T-helper 2 cell treated with Interferon-gamma antibody and Interleukin-4, amounts not matched to agents 5 μg/mL and 100 μg/mL, for 36 hours (primary cell): ENCODE results near the gene IGDCC3.

ENCODE experiments used
- DNase-seq: peaks from one replicate; pipeline ENCODE4 v3.0.0; 2021; ENCODE audit warnings: low spot score
- H3K27ac Mint-ChIP-seq: one replicate; pipeline ENCODE4 v1.8.0; 2021; ENCODE audit warnings: mild to moderate bottlenecking, mixed read lengths
- H3K27me3 Mint-ChIP-seq: one replicate; pipeline ENCODE4 v1.8.0; 2021; ENCODE audit warnings: low read depth, mixed read lengths
- H3K36me3 Mint-ChIP-seq: one replicate; pipeline ENCODE4 v1.8.0; 2021; ENCODE audit warnings: low read depth, mixed read lengths
- H3K4me1 Mint-ChIP-seq: one replicate; pipeline ENCODE4 v1.8.0; 2021; ENCODE audit warnings: low read depth, mixed read lengths
- H3K4me3 Mint-ChIP-seq: one replicate; pipeline ENCODE4 v1.8.0; 2022; ENCODE audit warnings: mild to moderate bottlenecking, moderate library complexity, mixed read lengths
- H3K9me3 Mint-ChIP-seq: one replicate; pipeline ENCODE4 v1.8.0; 2021; ENCODE audit warnings: mixed read lengths

The IGDCC3 gene

GRCh38 chr15:65343374-65343981 lies 34.3 kb downstream of the IGDCC3 start:
- peaks cover 2% of the 10 kb centered on the region for H3K4me1 Mint-ChIP-seq
- no peaks in the 10 kb centered on the region for H3K36me3 Mint-ChIP-seq
- no peak overlapping the region for H3K27ac Mint-ChIP-seq
- H3K9me3 Mint-ChIP-seq, result no peaks in the 10 kb centered on the region
- peaks cover 5% of the 10 kb centered on the region for H3K27me3 Mint-ChIP-seq
- no peak overlapping the region for H3K4me3 Mint-ChIP-seq
- DNase-seq, result no peak

DNA sequence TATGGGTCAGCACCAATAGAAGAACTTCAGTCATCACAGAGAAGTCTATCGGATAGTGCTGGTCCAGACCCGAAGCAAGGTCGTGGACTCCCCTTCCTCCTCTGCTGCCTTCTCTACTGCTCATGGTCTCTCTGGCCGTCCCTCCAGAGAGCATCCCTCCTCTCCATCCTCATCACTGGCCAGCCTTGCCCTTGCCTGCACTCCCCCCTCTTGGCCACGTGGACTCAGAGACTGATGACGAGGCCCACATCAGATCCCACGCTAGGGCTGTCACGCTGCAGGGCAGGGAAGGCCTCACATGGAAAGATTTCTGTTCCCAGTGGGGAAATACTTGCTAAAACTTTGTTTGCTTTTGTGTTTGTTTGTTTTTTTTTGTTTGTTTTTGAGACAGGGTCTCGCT lies 35.3 kb downstream of the IGDCC3 start:
- Mint-ChIP-seq H3K27me3 (peaks cover 5% of the 10 kb centered on the region), H3K4me1 (peaks cover 2% of the 10 kb centered on the region)

GRCh38 chr15:65339920-65340319 lies 37.9 kb downstream of the IGDCC3 start:
- no peak for DNase-seq
- Mint-ChIP-seq H3K36me3 (no peaks in the 10 kb centered on the region), H3K27me3 (peaks cover 5% of the 10 kb centered on the region), H3K9me3 (no peaks in the 10 kb centered on the region), H3K4me1 (peaks cover 2% of the 10 kb centered on the region), H3K27ac (no peak overlapping the region), H3K4me3 (no peak overlapping the region)

More for the DNA sequence above, 35.3 kb downstream of the IGDCC3 start:
- Mint-ChIP-seq H3K9me3 (no peaks in the 10 kb centered on the region), H3K4me3 (no peak overlapping the region), H3K27ac (no peak overlapping the region), H3K36me3 (no peaks in the 10 kb centered on the region)
- DNase-seq, result no peak

GRCh38 chr15:65339416-65339815 lies 38.4 kb downstream of the IGDCC3 start:
- peaks cover 2% of the 10 kb centered on the region for H3K4me1 Mint-ChIP-seq
- no peak for DNase-seq
- H3K27me3 Mint-ChIP-seq, result peaks cover 5% of the 10 kb centered on the region
- H3K36me3 Mint-ChIP-seq, result no peaks in the 10 kb centered on the region
- H3K4me3 Mint-ChIP-seq, result no peak overlapping the region
- no peaks in the 10 kb centered on the region for H3K9me3 Mint-ChIP-seq
- no peak overlapping the region for H3K27ac Mint-ChIP-seq

- Mint-ChIP-seq H3K9me3 (no peaks in the 10 kb centered on the region), H3K27ac (no peak overlapping the region), H3K36me3 (no peaks in the 10 kb centered on the region), H3K4me3 (no peak overlapping the region), H3K4me1 (peaks cover 2% of the 10 kb centered on the region), H3K27me3 (peaks cover 5% of the 10 kb centered on the region)
- DNase-seq, result no peak
Observed at GRCh38 chr15:65338823-65339222, 39.0 kb downstream of the IGDCC3 start.

GRCh38 chr15:65338366-65338765 lies 39.4 kb downstream of the IGDCC3 start:
- H3K27ac Mint-ChIP-seq, result no peak overlapping the region
- DNase-seq, result no peak
- no peak overlapping the region for H3K4me3 Mint-ChIP-seq
- H3K36me3 Mint-ChIP-seq, result no peaks in the 10 kb centered on the region
- H3K27me3 Mint-ChIP-seq, result peaks cover 5% of the 10 kb centered on the region
- H3K9me3 Mint-ChIP-seq, result no peaks in the 10 kb centered on the region
- peaks cover 2% of the 10 kb centered on the region for H3K4me1 Mint-ChIP-seq

GRCh38 chr15:65337436-65338070 lies 40.2 kb downstream of the IGDCC3 start:
- no peak for DNase-seq
- H3K27me3 Mint-ChIP-seq, result peaks cover 5% of the 10 kb centered on the region
- no peaks in the 10 kb centered on the region for H3K36me3 Mint-ChIP-seq
- no peaks in the 10 kb centered on the region for H3K9me3 Mint-ChIP-seq
- no peak overlapping the region for H3K27ac Mint-ChIP-seq
- H3K4me3 Mint-ChIP-seq, result no peak overlapping the region
- peaks cover 2% of the 10 kb centered on the region for H3K4me1 Mint-ChIP-seq

DNA sequence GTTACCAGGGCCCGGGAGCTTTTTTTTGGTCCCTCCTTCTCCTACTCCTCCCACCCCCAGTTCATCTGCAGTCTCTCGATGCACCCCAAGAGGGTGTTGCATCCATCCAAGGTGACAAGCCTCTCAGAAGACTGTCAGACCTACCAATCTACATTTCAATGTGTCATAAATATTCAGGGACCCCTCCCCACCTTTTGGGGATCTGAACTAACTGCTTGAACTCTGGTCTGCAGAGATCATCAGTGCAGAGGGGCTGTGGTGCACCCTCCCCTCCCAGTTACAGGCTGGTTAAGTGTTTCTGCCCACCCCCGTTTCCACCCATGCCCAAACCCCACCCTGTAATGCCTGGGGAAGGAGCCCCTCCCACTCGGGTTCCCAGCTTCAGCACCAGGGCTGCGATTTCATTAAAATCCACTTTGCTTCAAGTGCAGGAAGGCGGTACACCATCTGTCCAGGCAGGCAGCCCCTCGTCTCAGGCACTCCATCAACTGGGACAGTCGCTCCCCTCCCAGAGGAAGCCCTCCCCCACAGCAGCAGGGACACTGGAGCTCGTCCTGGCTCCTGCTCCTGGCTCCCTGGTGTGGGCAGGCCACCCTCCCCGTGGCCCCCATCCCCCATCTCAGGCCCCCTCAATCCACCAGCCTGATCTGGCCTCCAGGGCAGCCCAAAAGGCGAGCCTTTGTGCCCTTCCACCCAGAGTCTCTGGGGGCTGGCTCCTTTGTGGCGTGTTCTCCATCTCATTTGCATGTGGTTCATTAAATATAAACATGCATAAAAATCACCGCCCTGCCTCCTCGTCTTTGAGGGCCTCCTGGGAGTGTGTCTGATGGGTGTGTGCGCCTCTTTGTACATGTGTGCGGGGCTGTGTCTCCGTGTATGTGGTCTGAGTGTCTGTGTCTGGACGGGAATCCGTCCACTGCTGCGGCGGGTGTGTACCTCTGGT lies 41.0 kb downstream of the IGDCC3 start:
- Mint-ChIP-seq H3K27ac (no peak overlapping the region), H3K4me1 (peaks cover 2% of the 10 kb centered on the region), H3K27me3 (peaks cover 5% of the 10 kb centered on the region), H3K9me3 (no peaks in the 10 kb centered on the region), H3K36me3 (no peaks in the 10 kb centered on the region), H3K4me3 (no peak overlapping the region)
- DNase-seq, result no peak

GRCh38 chr15:65335278-65336055 lies 42.3 kb downstream of the IGDCC3 start:
- DNase-seq, result no peak
- Mint-ChIP-seq H3K36me3 (no peaks in the 10 kb centered on the region), H3K9me3 (no peaks in the 10 kb centered on the region), H3K4me3 (no peak overlapping the region), H3K27ac (no peak overlapping the region), H3K27me3 (peaks cover 3% of the 10 kb centered on the region), H3K4me1 (peaks cover 2% of the 10 kb centered on the region)

DNA sequence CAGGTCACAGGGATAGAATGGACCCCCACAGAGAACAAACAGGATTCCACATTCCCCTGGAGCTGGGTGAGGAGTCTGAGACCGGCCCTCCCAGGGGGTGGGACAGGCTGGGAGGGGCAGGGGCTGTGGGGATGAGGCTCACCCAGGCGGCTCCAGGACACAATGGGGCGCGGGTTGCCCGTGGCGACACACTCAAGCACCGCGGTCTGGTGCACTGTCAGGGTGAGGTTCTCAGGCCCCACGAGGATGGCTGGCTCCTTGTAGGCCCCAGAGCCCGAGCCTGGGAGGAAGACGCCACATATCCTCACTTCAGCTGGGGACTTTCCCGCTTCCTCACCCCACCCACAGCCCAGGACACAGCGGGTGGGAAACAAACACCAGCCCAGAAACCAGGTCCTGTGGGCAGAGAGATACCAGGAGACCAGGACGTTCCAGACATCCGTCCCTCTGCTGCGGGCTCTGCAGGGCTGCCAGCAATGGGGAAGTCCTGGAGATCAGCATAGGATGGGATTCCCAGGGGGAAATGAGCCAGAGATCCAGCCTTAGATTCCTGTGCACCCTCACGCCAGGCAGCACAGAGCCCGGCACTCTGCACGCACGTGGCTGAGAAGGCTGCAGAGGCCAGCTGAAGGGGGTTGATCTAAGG lies 43.1 kb downstream of the IGDCC3 start:
- no peak overlapping the region for H3K4me3 Mint-ChIP-seq
- H3K4me1 Mint-ChIP-seq, result peaks cover 2% of the 10 kb centered on the region
- no peak for DNase-seq
- H3K36me3 Mint-ChIP-seq, result no peaks in the 10 kb centered on the region
- H3K9me3 Mint-ChIP-seq, result no peaks in the 10 kb centered on the region
- peaks cover 2% of the 10 kb centered on the region for H3K27me3 Mint-ChIP-seq
- no peak overlapping the region for H3K27ac Mint-ChIP-seq

DNA sequence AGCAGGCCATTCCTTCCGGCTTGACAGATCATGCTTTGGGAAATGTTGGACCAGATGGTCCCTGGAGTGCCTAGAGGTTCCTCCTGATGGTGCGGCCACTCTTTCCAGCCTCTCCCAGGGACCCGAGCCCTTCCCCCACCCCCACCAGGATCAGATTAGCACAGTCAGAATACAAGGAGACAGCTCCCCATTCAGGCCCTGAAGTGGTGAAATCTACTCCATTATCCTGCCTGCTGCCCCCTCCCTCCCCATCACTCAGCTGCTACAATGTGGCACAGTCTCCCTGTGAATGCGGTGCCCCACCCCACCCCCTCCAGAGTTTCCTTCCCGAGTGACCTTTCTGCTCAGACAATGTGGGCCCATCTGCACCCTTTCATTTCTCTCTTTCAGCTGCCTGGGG lies 43.9 kb downstream of the IGDCC3 start:
- H3K4me3 Mint-ChIP-seq, result no peak overlapping the region
- DNase-seq, result no peak
- no peak overlapping the region for H3K27ac Mint-ChIP-seq
- H3K9me3 Mint-ChIP-seq, result no peaks in the 10 kb centered on the region
- H3K36me3 Mint-ChIP-seq, result no peaks in the 10 kb centered on the region
- H3K4me1 Mint-ChIP-seq, result no peaks in the 10 kb centered on the region
- no peaks in the 10 kb centered on the region for H3K27me3 Mint-ChIP-seq

DNA sequence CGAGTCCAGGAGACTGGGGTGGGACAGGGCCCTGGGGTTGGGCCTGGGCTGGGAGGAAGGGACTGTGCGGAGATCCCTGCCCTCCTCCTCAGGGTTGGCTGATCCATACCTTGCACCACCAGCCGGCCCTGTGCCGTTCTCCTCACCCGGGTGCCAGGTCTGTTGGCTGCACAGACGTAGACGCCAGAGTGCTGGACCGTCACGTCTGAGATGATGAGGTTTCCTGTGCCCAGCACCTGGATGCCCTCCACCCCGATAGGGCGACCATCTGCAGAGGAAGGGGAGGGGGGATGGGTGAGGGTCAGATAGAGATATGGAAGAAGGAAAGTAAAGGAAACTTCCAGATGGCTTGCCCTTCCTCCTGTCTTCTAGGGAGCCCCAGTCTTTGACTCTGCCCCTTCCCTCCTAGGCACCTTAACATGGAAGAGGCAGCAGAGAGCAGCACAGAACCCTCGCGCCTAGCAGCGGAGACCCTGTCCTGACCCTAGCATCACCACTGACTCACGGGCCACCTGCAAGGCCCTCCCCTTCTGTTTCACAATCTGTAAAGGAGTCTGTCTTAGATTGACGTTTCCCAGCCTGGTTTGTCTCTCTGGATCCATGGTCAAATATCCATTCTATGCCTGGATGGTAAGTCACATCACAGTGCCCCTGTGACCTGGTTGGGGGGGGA lies 44.5 kb downstream of the IGDCC3 start:
- H3K27ac Mint-ChIP-seq, result no peak overlapping the region
- H3K9me3 Mint-ChIP-seq, result no peaks in the 10 kb centered on the region
- no peak for DNase-seq
- no peak overlapping the region for H3K4me3 Mint-ChIP-seq
- no peaks in the 10 kb centered on the region for H3K36me3 Mint-ChIP-seq
- H3K27me3 Mint-ChIP-seq, result no peaks in the 10 kb centered on the region
- no peaks in the 10 kb centered on the region for H3K4me1 Mint-ChIP-seq
